ENCODE results near the gene CIAPIN1.

- TF ChIP-seq POLR2AphosphoS5 (IDR thresholded peaks at IDR 0.05) (no peak), CTCF (IDR thresholded peaks at IDR 0.05) (no peak)
These were observed 32.2 kb upstream of the CIAPIN1 start for GRCh38 chr16:57479205-57479975.
